ENCODE data around the gene ENPP3.

ENPP3 gene

GRCh38 chr6:131792091-131792496 is 155.0 kb downstream of the ENPP3 start:
- Histone ChIP-seq H3K4me2 (no peak overlapping the region), H3K4me1 (ENCODE audit: low read depth, poor library complexity, severe bottlenecking) (no peaks in the 10 kb centered on the region), H3K27me3 (ENCODE audit: insufficient read depth, low read depth) (no peaks in the 10 kb centered on the region), H3K36me3 (ENCODE audit: insufficient read depth) (no peaks in the 10 kb centered on the region), H3K9ac (no peak overlapping the region), H4K20me1 (ENCODE audit: insufficient read depth) (no peaks in the 10 kb centered on the region), H3K27ac (no peak overlapping the region), H3K4me3 (IDR thresholded peaks at IDR 0.05; ENCODE audit: insufficient read depth, low read depth, low read length) (no peak overlapping the region), H2AFZ (ENCODE audit: low read depth) (no peak overlapping the region), H3K79me2 (ENCODE audit: insufficient read depth, low read depth) (no peaks in the 10 kb centered on the region)
- TF ChIP-seq, protein P1, sequence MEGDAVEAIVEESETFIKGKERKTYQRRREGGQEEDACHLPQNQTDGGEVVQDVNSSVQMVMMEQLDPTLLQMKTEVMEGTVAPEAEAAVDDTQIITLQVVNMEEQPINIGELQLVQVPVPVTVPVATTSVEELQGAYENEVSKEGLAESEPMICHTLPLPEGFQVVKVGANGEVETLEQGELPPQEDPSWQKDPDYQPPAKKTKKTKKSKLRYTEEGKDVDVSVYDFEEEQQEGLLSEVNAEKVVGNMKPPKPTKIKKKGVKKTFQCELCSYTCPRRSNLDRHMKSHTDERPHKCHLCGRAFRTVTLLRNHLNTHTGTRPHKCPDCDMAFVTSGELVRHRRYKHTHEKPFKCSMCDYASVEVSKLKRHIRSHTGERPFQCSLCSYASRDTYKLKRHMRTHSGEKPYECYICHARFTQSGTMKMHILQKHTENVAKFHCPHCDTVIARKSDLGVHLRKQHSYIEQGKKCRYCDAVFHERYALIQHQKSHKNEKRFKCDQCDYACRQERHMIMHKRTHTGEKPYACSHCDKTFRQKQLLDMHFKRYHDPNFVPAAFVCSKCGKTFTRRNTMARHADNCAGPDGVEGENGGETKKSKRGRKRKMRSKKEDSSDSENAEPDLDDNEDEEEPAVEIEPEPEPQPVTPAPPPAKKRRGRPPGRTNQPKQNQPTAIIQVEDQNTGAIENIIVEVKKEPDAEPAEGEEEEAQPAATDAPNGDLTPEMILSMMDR (conservative IDR thresholded peaks at IDR 0.05; ENCODE audit: low read depth, low read length), result no peak

GRCh38 chr6:131795366-131795765 is 158.3 kb downstream of the ENPP3 start:
- TF ChIP-seq, protein P1 (conservative IDR thresholded peaks at IDR 0.05; ENCODE audit: low read depth, low read length), result no peak
- no peak overlapping the region for H3K4me3 ChIP-seq (IDR thresholded peaks at IDR 0.05; ENCODE audit: insufficient read depth, low read depth, low read length)
- H3K4me2 ChIP-seq, result no peak overlapping the region
- H3K36me3 ChIP-seq (ENCODE audit: insufficient read depth), result no peaks in the 10 kb centered on the region
- H3K27me3 ChIP-seq (ENCODE audit: insufficient read depth, low read depth), result no peaks in the 10 kb centered on the region
- no peak overlapping the region for H3K9ac ChIP-seq
- no peaks in the 10 kb centered on the region for H3K79me2 ChIP-seq (ENCODE audit: insufficient read depth, low read depth)
- no peak overlapping the region for H3K27ac ChIP-seq
- H3K4me1 ChIP-seq (ENCODE audit: low read depth, poor library complexity, severe bottlenecking), result no peaks in the 10 kb centered on the region
- H4K20me1 ChIP-seq (ENCODE audit: insufficient read depth), result no peaks in the 10 kb centered on the region
- no peak overlapping the region for H2AFZ ChIP-seq (ENCODE audit: low read depth)
